ENCODE data around the gene ACO2. TPM values are rescaled to one million over a fixed set of nuclear protein-coding genes. Genes with fewer than 3 reads are reported as not detected.
A peak's percentile ranks its signal among the peaks of the same experiment; 100 is the strongest.

ACO2 gene
- total RNA-seq, 1 experiment from 2014 or later = 71.5 TPM

DNA sequence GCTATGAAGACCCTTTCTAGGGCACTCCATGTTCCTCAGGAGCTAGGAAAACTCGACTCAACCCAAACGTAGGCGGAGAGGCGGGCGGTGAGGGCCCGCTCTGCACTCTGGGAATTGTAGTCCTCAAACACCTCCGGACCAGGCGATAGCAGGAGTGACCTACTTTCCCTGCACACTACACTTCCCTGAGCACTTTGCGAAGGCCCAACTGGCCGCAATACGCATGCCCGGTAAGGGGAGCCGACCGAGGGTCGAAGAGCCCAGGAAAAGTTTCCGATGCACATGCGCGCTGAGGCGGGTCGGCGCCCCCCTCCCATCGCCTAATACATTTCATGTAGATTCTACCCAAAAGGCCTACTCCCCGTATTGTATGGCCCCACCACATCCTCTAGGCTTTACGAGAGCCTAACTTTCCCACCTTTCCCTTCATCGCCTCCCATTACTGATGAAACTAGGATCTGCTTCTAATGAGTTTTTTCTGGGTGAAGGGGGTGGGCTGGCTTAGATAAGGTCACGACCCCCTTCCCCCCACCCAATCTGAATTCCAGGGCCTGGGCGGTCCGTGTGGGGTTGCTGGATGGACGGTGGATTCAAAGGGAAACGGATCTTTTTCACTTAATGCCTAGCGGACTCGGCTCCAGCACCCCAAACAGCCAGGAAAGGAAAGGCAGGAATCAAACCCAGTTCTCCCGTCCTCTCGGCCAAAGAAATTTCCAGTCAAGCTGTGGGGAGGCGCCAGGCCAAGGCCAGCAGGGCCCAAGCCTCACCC, 24.4 kb upstream of the ACO2 start:
- no peaks in the 10 kb centered on the region for H3K27me3 ChIP-seq (ENCODE audit: control insufficient read depth, insufficient read depth, low read length)
- in situ Hi-C loops (cut with HindIII; ENCODE audit: low pct_unique_long_range_greater_than_20kb, low sequenced_read_pairs) = no loop called here
- no peak for TF ChIP-seq SIN3A (IDR thresholded peaks at IDR 0.05; ENCODE audit: borderline replicate concordance, insufficient read depth, low read depth, low read length)
- TF ChIP-seq POLR2AphosphoS5 (IDR thresholded peaks at IDR 0.05; ENCODE audit: low read depth, low read length) = peak; percentile 65
- TF ChIP-seq, protein P1, sequence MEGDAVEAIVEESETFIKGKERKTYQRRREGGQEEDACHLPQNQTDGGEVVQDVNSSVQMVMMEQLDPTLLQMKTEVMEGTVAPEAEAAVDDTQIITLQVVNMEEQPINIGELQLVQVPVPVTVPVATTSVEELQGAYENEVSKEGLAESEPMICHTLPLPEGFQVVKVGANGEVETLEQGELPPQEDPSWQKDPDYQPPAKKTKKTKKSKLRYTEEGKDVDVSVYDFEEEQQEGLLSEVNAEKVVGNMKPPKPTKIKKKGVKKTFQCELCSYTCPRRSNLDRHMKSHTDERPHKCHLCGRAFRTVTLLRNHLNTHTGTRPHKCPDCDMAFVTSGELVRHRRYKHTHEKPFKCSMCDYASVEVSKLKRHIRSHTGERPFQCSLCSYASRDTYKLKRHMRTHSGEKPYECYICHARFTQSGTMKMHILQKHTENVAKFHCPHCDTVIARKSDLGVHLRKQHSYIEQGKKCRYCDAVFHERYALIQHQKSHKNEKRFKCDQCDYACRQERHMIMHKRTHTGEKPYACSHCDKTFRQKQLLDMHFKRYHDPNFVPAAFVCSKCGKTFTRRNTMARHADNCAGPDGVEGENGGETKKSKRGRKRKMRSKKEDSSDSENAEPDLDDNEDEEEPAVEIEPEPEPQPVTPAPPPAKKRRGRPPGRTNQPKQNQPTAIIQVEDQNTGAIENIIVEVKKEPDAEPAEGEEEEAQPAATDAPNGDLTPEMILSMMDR (IDR thresholded peaks at IDR 0.05) = no peak
- TF ChIP-seq TCF7L2 (IDR thresholded peaks at IDR 0.05; ENCODE audit: low read depth, low read length) = no peak
- TF ChIP-seq, protein P2, sequence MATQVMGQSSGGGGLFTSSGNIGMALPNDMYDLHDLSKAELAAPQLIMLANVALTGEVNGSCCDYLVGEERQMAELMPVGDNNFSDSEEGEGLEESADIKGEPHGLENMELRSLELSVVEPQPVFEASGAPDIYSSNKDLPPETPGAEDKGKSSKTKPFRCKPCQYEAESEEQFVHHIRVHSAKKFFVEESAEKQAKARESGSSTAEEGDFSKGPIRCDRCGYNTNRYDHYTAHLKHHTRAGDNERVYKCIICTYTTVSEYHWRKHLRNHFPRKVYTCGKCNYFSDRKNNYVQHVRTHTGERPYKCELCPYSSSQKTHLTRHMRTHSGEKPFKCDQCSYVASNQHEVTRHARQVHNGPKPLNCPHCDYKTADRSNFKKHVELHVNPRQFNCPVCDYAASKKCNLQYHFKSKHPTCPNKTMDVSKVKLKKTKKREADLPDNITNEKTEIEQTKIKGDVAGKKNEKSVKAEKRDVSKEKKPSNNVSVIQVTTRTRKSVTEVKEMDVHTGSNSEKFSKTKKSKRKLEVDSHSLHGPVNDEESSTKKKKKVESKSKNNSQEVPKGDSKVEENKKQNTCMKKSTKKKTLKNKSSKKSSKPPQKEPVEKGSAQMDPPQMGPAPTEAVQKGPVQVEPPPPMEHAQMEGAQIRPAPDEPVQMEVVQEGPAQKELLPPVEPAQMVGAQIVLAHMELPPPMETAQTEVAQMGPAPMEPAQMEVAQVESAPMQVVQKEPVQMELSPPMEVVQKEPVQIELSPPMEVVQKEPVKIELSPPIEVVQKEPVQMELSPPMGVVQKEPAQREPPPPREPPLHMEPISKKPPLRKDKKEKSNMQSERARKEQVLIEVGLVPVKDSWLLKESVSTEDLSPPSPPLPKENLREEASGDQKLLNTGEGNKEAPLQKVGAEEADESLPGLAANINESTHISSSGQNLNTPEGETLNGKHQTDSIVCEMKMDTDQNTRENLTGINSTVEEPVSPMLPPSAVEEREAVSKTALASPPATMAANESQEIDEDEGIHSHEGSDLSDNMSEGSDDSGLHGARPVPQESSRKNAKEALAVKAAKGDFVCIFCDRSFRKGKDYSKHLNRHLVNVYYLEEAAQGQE (IDR thresholded peaks at IDR 0.05; ENCODE audit: insufficient read depth in 1 of 2, low read depth in 2 of 2, low read length in 1 of 2) = no peak
- DNase-seq (ENCODE audit: low read depth, low spot score) = peak; percentile 75
- peaks cover 5% of the 10 kb centered on the region for H3K36me3 ChIP-seq (ENCODE audit: control insufficient read depth, insufficient read depth, low read length)
- intact Hi-C loops (cut with micrococcal nuclease; ENCODE audit: unreplicated experiment) = no loop called here
- peaks cover 6% of the 10 kb centered on the region; the same call in 1 of the 2 replicates for H3K4me1 ChIP-seq (ENCODE audit: control insufficient read depth, insufficient read depth, low read length)
- ChIA-PET POLR2A (no interaction called here), CTCF (no interaction called here)
- H3K9me3 ChIP-seq (ENCODE audit: control insufficient read depth, insufficient read depth, low read depth, low read length) = no peaks in the 10 kb centered on the region
- H3K4me3 ChIP-seq (ENCODE audit: low read depth in 2 of 2, low read length in 2 of 2) = peak overlapping the region; percentile 81 to 96
- ATAC-seq = peak; percentile 77
- H3K27ac ChIP-seq (ENCODE audit: low read length) = peak overlapping the region; percentile 91
- BruUV-seq (replicated peaks) = TSS peak; percentile 72

DNA sequence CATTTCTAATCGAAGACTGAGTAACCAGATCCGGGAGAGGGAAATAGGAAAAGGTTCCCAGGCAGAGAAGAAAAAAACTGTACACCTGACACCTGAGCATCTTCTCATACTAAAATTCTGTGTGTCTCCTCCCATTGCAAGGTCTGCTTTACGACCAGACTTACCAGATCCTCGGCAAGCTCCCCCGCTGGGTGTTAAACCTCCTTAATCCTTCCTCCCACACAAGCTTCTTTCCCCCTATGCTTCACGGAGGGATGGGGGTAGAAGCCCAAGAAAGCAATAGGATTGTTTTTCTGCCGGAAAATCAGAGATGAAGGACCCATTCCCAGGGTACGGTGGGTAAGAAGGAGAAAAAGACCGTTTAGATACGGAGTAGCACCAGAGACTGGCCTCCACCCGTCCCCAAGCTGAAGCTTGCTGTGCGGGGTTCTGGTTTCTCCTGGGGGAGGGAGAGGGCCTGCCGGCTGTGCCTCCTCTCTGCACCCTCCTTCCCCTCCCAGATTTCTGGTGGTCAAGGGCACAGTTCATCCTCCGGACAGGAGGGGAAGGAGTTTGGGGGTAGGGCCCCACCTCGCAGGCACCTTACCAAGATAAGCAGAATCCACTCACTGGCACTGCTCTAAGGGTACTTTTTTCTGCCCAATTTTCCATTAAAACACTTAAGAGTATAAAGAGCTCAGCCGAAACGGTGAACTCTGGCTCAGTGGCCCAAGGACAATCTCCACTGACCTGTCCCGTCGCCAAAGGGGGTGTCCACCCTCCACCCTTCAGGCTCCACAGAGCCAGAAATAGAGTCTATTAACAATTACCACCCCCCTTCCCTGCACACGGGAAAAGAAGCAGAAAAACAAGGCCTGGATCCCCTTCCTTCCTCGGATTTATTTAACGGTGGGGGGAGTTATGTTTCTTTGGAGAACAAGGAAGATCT, 23.5 kb upstream of the ACO2 start:
- DNase-seq (ENCODE audit: low read depth, low spot score) = no peak
- BruUV-seq (replicated peaks) = no TSS peak
- no peaks in the 10 kb centered on the region for H3K9me3 ChIP-seq (ENCODE audit: control insufficient read depth, insufficient read depth, low read depth, low read length)
- H3K36me3 ChIP-seq (ENCODE audit: control insufficient read depth, insufficient read depth, low read length) = peaks cover 5% of the 10 kb centered on the region
- H3K27me3 ChIP-seq (ENCODE audit: control insufficient read depth, insufficient read depth, low read length) = no peaks in the 10 kb centered on the region
- CTCF ChIA-PET = no interaction called here
- ATAC-seq = no peak
- peaks cover 6% of the 10 kb centered on the region; the same call in 1 of the 2 replicates for H3K4me1 ChIP-seq (ENCODE audit: control insufficient read depth, insufficient read depth, low read length)
- H3K27ac ChIP-seq (ENCODE audit: low read length) = peak overlapping the region; percentile 91
- H3K4me3 ChIP-seq (ENCODE audit: low read depth in 2 of 2, low read length in 2 of 2) = peak overlapping the region; percentile 81 to 96
- in situ Hi-C loops (cut with HindIII; ENCODE audit: low pct_unique_long_range_greater_than_20kb, low sequenced_read_pairs) = no loop called here
- intact Hi-C loops (cut with micrococcal nuclease; ENCODE audit: unreplicated experiment) = no loop called here
- POLR2A ChIA-PET = interaction anchor here (0.6 to 1.5 kb wide), 2 partner anchors 23 to 485 kb away, joined by 3 to 14 read pairs; partner anchors contain the start of genes ACO2 and PHF5A
- TF ChIP-seq POLR2AphosphoS5 (IDR thresholded peaks at IDR 0.05; ENCODE audit: low read depth, low read length) (no peak), SIN3A (IDR thresholded peaks at IDR 0.05; ENCODE audit: borderline replicate concordance, insufficient read depth, low read depth, low read length) (no peak)
- TF ChIP-seq, protein P1 (IDR thresholded peaks at IDR 0.05) = no peak
- TF ChIP-seq, protein P2 (IDR thresholded peaks at IDR 0.05; ENCODE audit: insufficient read depth in 1 of 2, low read depth in 2 of 2, low read length in 1 of 2) = no peak
